GM23338 (cell line): ENCODE measurements around the gene CXCL12. TPM values are rescaled to one million over a fixed set of nuclear protein-coding genes. Genes with fewer than 3 reads are reported as not detected.

ENCODE experiments used
- ATAC-seq: fragments of 200-7000 bp; cut with Tn5 transposase; 3 replicates; pipeline ENCODE4 v1.9.1; 2020
- DNase-seq: peaks from one replicate; pipeline ENCODE4 v3.0.0-alpha.2; 2015; ENCODE audit warnings: low spot score
- H2AFZ ChIP-seq: fragments of 200-600 bp; sonication (generic); 2 replicates; pipeline ENCODE4 v1.8.0; 2016; ENCODE audit warnings: antibody characterized with exemption, mild to moderate bottlenecking, moderate library complexity
- H3F3A ChIP-seq: fragments of 200-600 bp; sonication (generic); replicated peaks from 2 replicates; pipeline ENCODE4 v1.8.0; 2017; ENCODE audit warnings: antibody characterized with exemption, mixed run types, low read depth
- H3K27ac ChIP-seq: fragments of 200-600 bp; sonication (generic); 2 replicates; pipeline ENCODE4 v1.6.1; 2016; ENCODE audit warnings: low read depth
- H3K27me3 ChIP-seq: fragments of 200-600 bp; sonication (generic); 2 replicates; pipeline ENCODE4 v1.8.0; 2016; ENCODE audit warnings: mild to moderate bottlenecking, mixed run types, moderate library complexity; ENCODE audit not compliant: insufficient read depth
- H3K36me3 ChIP-seq: fragments of 200-600 bp; sonication (generic); 2 replicates; pipeline ENCODE4 v1.8.0; 2016; ENCODE audit warnings: mild to moderate bottlenecking; ENCODE audit not compliant: insufficient read depth
- H3K4me1 ChIP-seq: fragments of 200-600 bp; sonication (generic); 2 replicates; pipeline ENCODE4 v1.8.0; 2016; ENCODE audit warnings: mild to moderate bottlenecking, moderate library complexity; ENCODE audit not compliant: insufficient read depth
- H3K4me2 ChIP-seq: fragments of 200-600 bp; sonication (generic); 2 replicates; pipeline ENCODE4 v1.7.1; 2017; ENCODE audit warnings: mixed run types
- H3K4me3 ChIP-seq: fragments of 200-600 bp; sonication (generic); 2 replicates; pipeline ENCODE4 v1.6.1; 2016; ENCODE audit warnings: mixed run types
- H3K79me2 ChIP-seq: fragments of 200-600 bp; sonication (generic); replicated peaks from 2 replicates; pipeline ENCODE4 v1.8.0; 2017; ENCODE audit warnings: mild to moderate bottlenecking; ENCODE audit not compliant: insufficient read depth
- H3K9me2 ChIP-seq: fragments of 200-600 bp; sonication (generic); 2 replicates; pipeline ENCODE4 v1.8.0; 2017; ENCODE audit not compliant: insufficient read depth
- H4K20me1 ChIP-seq: fragments of 200-600 bp; sonication (generic); replicated peaks from 2 replicates; pipeline ENCODE4 v1.8.0; 2017; ENCODE audit warnings: mild to moderate bottlenecking; ENCODE audit not compliant: insufficient read depth
- H3K27ac Mint-ChIP-seq: 2 replicates; pipeline ENCODE4 v1.8.0; 2020; ENCODE audit warnings: inconsistent platforms, mild to moderate bottlenecking, moderate library complexity, mixed read lengths
- H3K27me3 Mint-ChIP-seq: 3 replicates; pipeline ENCODE4 v1.8.0; 2022; ENCODE audit warnings: low read depth, mild to moderate bottlenecking, moderate library complexity, mixed read lengths, inconsistent platforms; ENCODE audit not compliant: insufficient read depth, poor library complexity
- H3K36me3 Mint-ChIP-seq: 3 replicates; pipeline ENCODE4 v1.8.0; 2021; ENCODE audit warnings: low read depth, mild to moderate bottlenecking, inconsistent platforms, moderate library complexity, mixed read lengths
- H3K4me1 Mint-ChIP-seq: 3 replicates; pipeline ENCODE4 v1.8.0; 2020; ENCODE audit warnings: mild to moderate bottlenecking, inconsistent platforms, mixed read lengths
- H3K4me3 Mint-ChIP-seq: 3 replicates; pipeline ENCODE4 v1.8.0; 2021; ENCODE audit warnings: moderate library complexity, mild to moderate bottlenecking, inconsistent platforms, mixed read lengths
- H3K9me3 Mint-ChIP-seq: 3 replicates; pipeline ENCODE4 v1.8.0; 2020; ENCODE audit warnings: moderate library complexity, mild to moderate bottlenecking, inconsistent platforms, mixed read lengths
- CREB1 ChIP-seq: fragments of 250-450 bp; sonication (Bioruptor Pico); IDR thresholded peaks from 2 replicates; pipeline ENCODE4 v1.5.0; 2020; ENCODE audit warnings: low read depth, mild to moderate bottlenecking, moderate library complexity
- CTCF ChIP-seq, 2 experiments: fragments of 200-600 bp in 1 of 2; sonication (generic) in 1 of 2; conservative IDR thresholded peaks; 2 replicates each; pipeline versions ENCODE4 v1.5.1 to v1.6.1; 2016 to 2017; ENCODE audit warnings: antibody characterized with exemption in 2 of 2, low read depth in 2 of 2, mild to moderate bottlenecking in 2 of 2, moderate library complexity in 1 of 2
- ETS1 ChIP-seq: IDR thresholded peaks from 2 replicates; pipeline ENCODE4 v1.6.1; 2016; ENCODE audit warnings: antibody characterized with exemption
- EZH2phosphoT487 ChIP-seq: fragments of 200-600 bp; sonication (generic); IDR thresholded peaks from one replicate; pipeline ENCODE4 v1.8.1; 2018; ENCODE audit warnings: antibody characterized with exemption; ENCODE audit not compliant: unreplicated experiment
- JUNB ChIP-seq: IDR thresholded peaks from one replicate; pipeline ENCODE4 v1.6.1; 2016; ENCODE audit warnings: antibody characterized with exemption; ENCODE audit not compliant: unreplicated experiment
- NANOG ChIP-seq: IDR thresholded peaks from 2 replicates; pipeline ENCODE4 v1.6.1; 2016; ENCODE audit warnings: antibody characterized with exemption, borderline replicate concordance
- POLR2AphosphoS5 ChIP-seq: IDR thresholded peaks from 2 replicates; pipeline ENCODE4 v1.6.1; 2016; ENCODE audit warnings: antibody characterized with exemption, low read depth
- REST ChIP-seq: IDR thresholded peaks from one replicate; pipeline ENCODE4 v1.6.1; 2018; ENCODE audit warnings: antibody characterized with exemption; ENCODE audit not compliant: unreplicated experiment
- ZNF114 ChIP-seq: fragments of 250-450 bp; sonication (Bioruptor Pico); IDR thresholded peaks from 2 replicates; pipeline ENCODE4 v1.5.0; 2020; ENCODE audit warnings: mild to moderate bottlenecking, moderate library complexity
- ZNF331 ChIP-seq: fragments of 250-450 bp; sonication (Bioruptor Pico); IDR thresholded peaks from 2 replicates; pipeline ENCODE4 v1.5.0; 2020; ENCODE audit warnings: low read depth, mild to moderate bottlenecking, moderate library complexity
- ZNF462 ChIP-seq: fragments of 250-450 bp; sonication (Bioruptor Pico); IDR thresholded peaks from 2 replicates; pipeline ENCODE4 v1.5.0; 2020; ENCODE audit warnings: mild to moderate bottlenecking, moderate library complexity
- polyA plus RNA-seq: library from polyadenylated mRNA; unstranded; fragments of >200 nt; fragmentation: Nextera tagmentation; extraction: Ambion mirVana; gene quantifications from 2 replicates; pipeline ENCODE4 v1.2.1, GENCODE V29; 2016
- total RNA-seq: library from RNA; depleted of rRNA; stranded (reverse); fragments of >200 nt; shearing (Covaris generic); gene quantifications from 2 replicates; pipeline ENCODE4 v1.2.3, GENCODE V29; 2014

CXCL12 gene
- total and polyA plus RNA-seq, 2 experiments from 2014 or later, result 53.8 to 58.5 TPM

GRCh38 chr10:44335330-44336021 is 49.4 kb downstream of the CXCL12 start (continued):
- TF ChIP-seq ETS1 (no peak), ZNF331 (CRISPR knock-in tag) (no peak), CREB1 (no peak), EZH2phosphoT487 (no peak), CTCF (conservative IDR thresholded peaks at IDR 0.05; ENCODE audit: low read depth in 2 of 2) (no peak), NANOG (no peak), POLR2AphosphoS5 (no peak)

GRCh38 chr10:44334621-44335184 is 50.2 kb downstream of the CXCL12 start:
- Mint-ChIP-seq H3K36me3 (no peaks in the 10 kb centered on the region; the same call in 2 of the 3 replicates), H3K27ac (no peak overlapping the region), H3K4me3 (no peak overlapping the region), H3K9me3 (no peaks in the 10 kb centered on the region), H3K27me3 (peaks cover 5% of the 10 kb centered on the region), H3K4me1 (peaks cover 9% of the 10 kb centered on the region)
- DNase-seq (no peak), ATAC-seq (no peak)
- Histone ChIP-seq H3K9me2 (0 out of 2 replicates have a peak, but pooled peaks cover 10% of the 10 kb centered on the region), H4K20me1 (no peaks in the 10 kb centered on the region), H3K36me3 (no peaks in the 10 kb centered on the region), H2AFZ (no peak overlapping the region), H3K79me2 (no peaks in the 10 kb centered on the region), H3K4me3 (no peak overlapping the region), H3K27me3 (no peaks in the 10 kb centered on the region), H3K4me2 (no peak overlapping the region), H3F3A (no peaks in the 10 kb centered on the region), H3K4me1 (no peaks in the 10 kb centered on the region), H3K27ac (no peak overlapping the region)
- TF ChIP-seq ZNF114 (CRISPR knock-in tag) (no peak), REST (no peak), CREB1 (no peak), ZNF462 (CRISPR knock-in tag) (no peak), JUNB (no peak), ZNF331 (CRISPR knock-in tag) (no peak)
